RPMI8226 (cell line): ENCODE results near the gene TMEM176B.
"Not testable (repeated sequence)": the region's sequence is repeated elsewhere in the genome, so short reads cannot be mapped to it uniquely, and the experiment has no call there.

Experiments
- DNase-seq: peaks from one replicate; pipeline ENCODE4 v3.0.0-alpha.2; 2015

TMEM176B gene

DNA sequence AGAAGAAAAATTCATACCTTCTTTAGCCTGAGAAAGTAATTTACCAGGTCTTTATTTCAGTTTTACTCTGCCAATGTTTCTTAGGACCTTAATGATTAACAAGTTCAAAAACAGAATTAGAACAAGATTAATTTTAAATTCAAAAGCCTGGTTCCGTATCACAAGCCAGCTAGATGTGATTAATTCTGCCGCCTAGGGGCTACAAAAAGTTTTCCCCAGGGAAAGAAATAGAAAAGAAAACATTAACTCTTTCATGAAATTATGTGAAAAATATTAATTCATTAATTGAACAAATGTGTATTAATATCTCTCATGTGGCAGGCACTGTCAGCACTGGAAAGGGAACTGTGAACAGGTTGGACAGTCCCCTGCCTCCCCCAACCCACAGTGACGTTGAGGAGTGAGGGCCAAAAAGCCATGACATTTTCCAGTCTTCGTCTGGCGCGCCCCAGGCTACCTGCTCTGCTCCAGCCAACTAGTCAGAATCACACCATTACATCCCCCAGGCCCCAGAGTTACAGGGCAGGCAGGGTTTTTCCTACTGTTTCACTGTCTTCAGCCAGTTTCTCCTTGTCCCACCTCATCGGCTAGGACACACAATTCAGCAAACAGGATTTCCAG, 20.5 kb upstream of the TMEM176B start:
- DNase-seq = no peak

DNA sequence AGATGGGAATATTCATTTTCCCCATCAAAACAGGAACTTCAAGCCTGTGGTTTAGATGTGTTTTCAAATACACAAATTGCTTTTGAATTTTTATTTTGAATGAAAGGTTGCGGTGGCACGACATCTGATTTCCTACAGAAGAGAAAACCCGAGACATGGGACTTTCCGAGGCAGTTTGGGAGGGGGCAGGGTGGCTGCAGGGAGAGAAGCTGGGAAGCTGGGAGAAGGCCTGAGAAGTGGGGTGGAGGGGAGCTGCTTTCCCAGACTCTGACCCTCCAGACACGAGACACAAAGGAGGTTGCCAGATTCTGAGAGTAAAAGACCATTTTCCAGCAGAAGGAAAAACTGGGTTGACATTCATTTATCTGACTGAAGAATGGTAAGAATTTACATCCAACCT, 20.0 kb upstream of the TMEM176B start:
- DNase-seq = no peak

DNA sequence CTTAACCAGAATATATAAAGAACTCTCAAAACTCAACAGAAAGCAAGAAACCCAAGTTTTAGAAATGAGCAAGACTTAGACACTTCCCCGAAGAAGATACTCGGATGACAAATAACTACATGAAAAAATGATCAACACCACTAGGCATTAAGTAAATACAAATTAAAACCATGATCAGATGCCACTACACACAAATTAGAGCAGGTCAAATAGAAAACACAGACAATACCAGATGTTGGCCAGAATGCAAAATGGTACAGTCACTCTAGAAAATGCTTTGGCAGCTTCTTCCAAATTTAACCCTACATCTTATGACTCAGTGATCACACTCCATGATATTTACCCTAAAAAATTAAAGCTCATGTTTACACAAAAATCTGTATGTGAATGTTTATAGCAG, 18.8 kb upstream of the TMEM176B start:
- DNase-seq = no peak

- no peak for DNase-seq
Measured at GRCh38 chr7:150814328-150815001, 14.3 kb upstream of the TMEM176B start.

- not testable (repeated sequence) for DNase-seq
Measured at GRCh38 chr7:150807616-150808438, 7.7 kb upstream of the TMEM176B start.

DNA sequence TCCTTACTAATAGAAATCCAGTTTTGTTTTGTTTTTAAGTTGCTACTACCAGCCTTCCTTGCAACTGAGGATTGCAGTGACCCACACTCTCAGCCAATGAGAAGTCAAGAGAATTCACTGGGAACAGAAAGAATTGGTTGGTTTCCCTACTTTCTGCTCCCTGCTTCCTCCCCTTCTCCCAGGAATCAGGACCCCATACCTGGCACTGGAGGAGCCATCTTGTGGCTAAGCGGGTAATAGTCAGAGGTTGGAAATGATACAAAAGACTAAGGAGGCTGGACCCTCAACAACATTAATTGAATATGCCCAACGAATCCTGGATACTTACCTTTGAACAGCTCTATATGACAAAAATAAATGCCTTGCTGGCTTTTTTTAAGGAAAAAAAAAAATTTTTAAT, 6.7 kb upstream of the TMEM176B start:
- no peak for DNase-seq

DNA sequence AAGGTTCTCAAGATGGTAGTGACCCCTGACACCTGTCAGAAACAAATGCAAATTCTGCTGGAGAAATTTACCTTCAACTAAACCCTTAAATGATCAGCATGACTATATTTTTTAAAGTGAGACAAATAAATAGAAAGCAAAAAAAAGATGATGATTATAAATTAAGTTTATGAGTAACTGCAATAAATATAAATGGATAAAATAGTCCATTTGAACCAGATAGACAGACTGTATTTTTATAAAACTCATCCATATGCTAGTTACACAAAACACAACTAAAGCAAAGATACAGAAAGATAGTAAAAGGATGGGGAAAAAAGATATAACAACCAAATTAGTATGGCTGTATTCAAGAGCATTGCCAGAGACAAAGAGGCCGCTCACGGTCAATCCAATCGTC, 6.3 kb upstream of the TMEM176B start:
- DNase-seq = no peak

- no peak for DNase-seq
Measured at GRCh38 chr7:150805864-150806263, 5.7 kb upstream of the TMEM176B start.

DNA sequence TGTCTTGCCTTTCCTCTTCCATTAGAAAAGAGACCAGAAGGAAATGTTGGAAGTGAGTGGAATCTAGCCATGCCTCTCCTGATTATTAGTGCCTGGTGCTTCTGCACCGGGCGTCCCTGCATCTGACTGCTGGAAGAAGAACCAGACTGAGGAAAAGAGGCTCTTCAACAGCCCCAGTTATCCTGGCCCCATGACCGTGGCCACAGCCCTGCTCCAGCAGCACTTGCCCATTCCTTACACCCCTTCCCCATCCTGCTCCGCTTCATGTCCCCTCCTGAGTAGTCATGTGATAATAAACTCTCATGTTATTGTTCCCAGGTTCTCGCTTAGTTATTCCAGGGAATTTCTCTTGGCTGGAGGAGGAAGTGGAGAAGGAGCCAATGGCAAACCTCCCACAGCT, 4.6 kb upstream of the TMEM176B start:
- DNase-seq = no peak

DNA sequence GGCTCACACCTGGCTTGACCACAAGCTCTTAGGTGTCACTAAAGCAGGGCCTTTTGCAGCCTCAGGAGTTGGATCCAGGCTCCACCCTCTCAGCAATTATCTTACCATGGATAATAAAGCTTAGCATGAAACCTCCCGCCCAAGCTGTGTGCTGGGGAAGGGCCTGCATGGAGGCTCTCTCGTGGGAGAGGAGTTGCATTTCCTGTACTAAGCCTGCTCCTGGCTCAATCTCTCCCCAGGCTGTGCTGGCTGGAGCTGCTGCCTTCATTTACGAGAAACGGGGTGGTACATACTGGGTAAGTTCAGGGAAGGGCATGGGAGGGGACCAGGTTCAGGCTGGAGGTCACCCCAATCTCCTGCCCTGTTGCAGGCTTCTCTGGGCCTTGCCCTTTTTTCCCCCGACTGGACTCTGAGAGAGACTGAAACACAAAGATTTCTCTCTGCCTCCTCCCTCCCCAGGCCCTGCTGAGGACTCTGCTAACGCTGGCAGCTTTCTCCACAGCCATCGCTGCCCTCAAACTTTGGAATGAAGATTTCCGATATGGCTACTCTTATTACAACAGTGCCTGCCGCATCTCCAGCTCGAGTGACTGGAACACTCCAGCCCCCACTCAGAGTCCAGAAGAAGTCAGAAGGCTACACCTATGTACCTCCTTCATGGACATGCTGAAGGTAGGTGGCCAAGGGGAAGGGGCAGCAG, 3.1 kb upstream of the TMEM176B start:
- DNase-seq = no peak

GRCh38 chr7:150801946-150802771, 2.0 kb upstream of the TMEM176B start:
- no peak for DNase-seq

- DNase-seq = no peak
Measured at GRCh38 chr7:150801242-150801945, 1.2 kb upstream of the TMEM176B start.

GRCh38 chr7:150800581-150801241, 547 bp upstream of the TMEM176B start, which contains the start of gene TMEM176A:
Gene TMEM176A, plus strand, starts transcription at chr7:150800769. Its CDS starts 782 bp downstream, at chr7:150801551.
- DNase-seq = no peak

- no peak for DNase-seq
Measured at GRCh38 chr7:150799156-150799555, 1.0 kb downstream of the TMEM176B start.

DNA sequence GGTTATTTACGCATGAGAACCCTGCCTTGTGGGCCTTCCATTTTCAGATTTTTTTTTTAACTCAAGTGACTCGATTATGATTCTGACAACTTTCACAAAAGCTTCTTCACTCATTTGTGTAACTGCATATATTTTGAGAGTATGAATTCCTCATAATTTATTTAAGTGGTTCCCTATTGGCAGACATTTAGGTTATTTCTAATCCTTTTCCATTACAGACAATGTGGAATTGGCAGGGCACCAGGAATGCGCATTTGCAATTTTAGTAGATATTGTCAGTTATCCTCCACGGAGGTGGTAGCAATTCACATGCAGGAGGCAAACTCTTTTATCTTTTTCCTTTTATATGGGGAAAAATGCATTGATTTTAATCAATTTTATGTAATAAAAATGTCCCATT, 2.5 kb downstream of the TMEM176B start:
- no peak for DNase-seq

GRCh38 chr7:150793569-150794238, 6.5 kb downstream of the TMEM176B start:
- DNase-seq = no peak

DNA sequence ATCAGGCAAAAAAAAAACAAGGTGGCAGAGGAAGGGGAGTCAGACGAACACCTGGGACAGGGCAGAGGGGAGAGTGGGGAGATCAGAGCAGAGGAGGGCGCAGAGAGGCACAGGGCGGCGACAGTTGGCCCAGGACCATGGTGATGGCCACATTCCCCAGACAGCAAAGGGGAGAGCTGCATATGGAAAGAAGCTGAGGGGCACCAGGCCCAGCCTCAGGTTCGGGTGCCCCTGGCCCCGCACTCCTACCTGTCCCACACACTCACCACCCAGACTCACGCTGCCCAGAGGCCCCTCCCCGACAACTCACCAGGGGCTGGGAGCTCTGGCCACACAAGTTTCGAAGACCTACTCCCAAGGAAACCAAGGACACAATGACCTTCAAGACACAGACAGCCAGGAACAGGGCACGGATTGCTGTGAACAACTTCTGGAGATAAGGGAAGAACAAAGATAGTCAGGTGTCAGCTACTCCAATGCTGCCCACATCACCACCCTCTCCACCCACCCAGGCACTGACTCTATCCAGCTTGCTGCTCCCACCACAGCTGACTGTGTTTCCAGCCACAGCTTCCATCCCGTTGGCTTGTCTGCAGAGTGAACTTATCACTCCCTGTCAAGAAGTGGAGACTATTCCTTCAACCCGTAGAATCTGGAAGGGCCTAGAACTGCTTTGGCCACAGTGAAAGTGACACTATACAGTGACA, 8.3 kb downstream of the TMEM176B start:
- DNase-seq = no peak

DNA sequence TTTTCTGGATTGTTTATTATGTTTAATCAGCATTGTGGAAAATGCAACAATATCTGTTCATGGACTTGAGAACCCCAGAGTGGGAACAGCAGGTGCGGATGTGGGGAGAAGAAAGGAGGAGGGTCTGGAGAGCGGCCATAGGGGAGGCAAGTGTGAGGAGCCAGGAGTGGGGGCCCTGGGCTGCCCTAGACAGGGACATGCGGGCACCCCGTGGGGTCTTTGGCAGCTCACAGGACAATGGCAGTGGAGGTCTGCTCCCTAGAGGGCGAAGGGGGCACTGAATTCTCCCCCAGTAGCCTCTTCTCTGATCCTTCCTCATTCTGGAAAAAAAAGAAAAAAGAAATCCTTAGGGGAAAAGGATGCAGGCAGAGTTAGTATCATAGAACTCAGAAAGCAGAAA, 8.9 kb downstream of the TMEM176B start:
- no peak for DNase-seq

GRCh38 chr7:150790416-150791075, 9.6 kb downstream of the TMEM176B start:
- DNase-seq = no peak
